ENCODE data around the gene SIX1.

The SIX1 gene

GRCh38 chr14:60681271-60681670 is 32.0 kb upstream of the SIX1 start:
- in situ Hi-C loops (cut with HindIII; ENCODE audit: low pct_ligation_motif_present, low sequenced_read_pairs), result no loop called here
- TF ChIP-seq CTCF (IDR thresholded peaks at IDR 0.05; ENCODE audit: low read depth, low read length, missing control alignments), result no peak
- no peaks in the 10 kb centered on the region for H3K36me3 ChIP-seq (replicated peaks)
- H3K27me3 ChIP-seq (replicated peaks), result no peaks in the 10 kb centered on the region
- H3K4me3 ChIP-seq (ENCODE audit: low read depth, low read length), result no peak overlapping the region
- no peak overlapping the region for H3K27ac ChIP-seq
- DNase-seq, result no peak

GRCh38 chr14:60680511-60680910 is 31.2 kb upstream of the SIX1 start:
- in situ Hi-C loops (cut with HindIII; ENCODE audit: low pct_ligation_motif_present, low sequenced_read_pairs), result no loop called here
- Histone ChIP-seq H3K27me3 (replicated peaks) (no peaks in the 10 kb centered on the region), H3K36me3 (replicated peaks) (no peaks in the 10 kb centered on the region), H3K27ac (no peak overlapping the region), H3K4me3 (ENCODE audit: low read depth, low read length) (no peak overlapping the region)
- no peak for TF ChIP-seq CTCF (IDR thresholded peaks at IDR 0.05; ENCODE audit: low read depth, low read length, missing control alignments)
- no peak for DNase-seq

- Histone ChIP-seq H3K4me3 (ENCODE audit: low read depth, low read length) (no peak overlapping the region), H3K27me3 (replicated peaks) (no peaks in the 10 kb centered on the region), H3K27ac (no peak overlapping the region), H3K36me3 (replicated peaks) (no peaks in the 10 kb centered on the region)
- no peak for TF ChIP-seq CTCF (IDR thresholded peaks at IDR 0.05; ENCODE audit: low read depth, low read length, missing control alignments)
- in situ Hi-C loops (cut with HindIII; ENCODE audit: low pct_ligation_motif_present, low sequenced_read_pairs), result no loop called here
- DNase-seq, result no peak
Measured at GRCh38 chr14:60679566-60680258, 30.4 kb upstream of the SIX1 start.

- TF ChIP-seq CTCF (IDR thresholded peaks at IDR 0.05; ENCODE audit: low read depth, low read length, missing control alignments), result no peak
- in situ Hi-C loops (cut with HindIII; ENCODE audit: low pct_ligation_motif_present, low sequenced_read_pairs), result no loop called here
- DNase-seq, result no peak
- Histone ChIP-seq H3K36me3 (replicated peaks) (no peaks in the 10 kb centered on the region), H3K27me3 (replicated peaks) (no peaks in the 10 kb centered on the region), H3K27ac (no peak overlapping the region), H3K4me3 (ENCODE audit: low read depth, low read length) (no peak overlapping the region)
Measured at GRCh38 chr14:60677701-60678100, 28.4 kb upstream of the SIX1 start.

- Histone ChIP-seq H3K27me3 (replicated peaks) (no peaks in the 10 kb centered on the region), H3K27ac (no peak overlapping the region), H3K4me3 (ENCODE audit: low read depth, low read length) (no peak overlapping the region), H3K36me3 (replicated peaks) (no peaks in the 10 kb centered on the region)
- TF ChIP-seq CTCF (IDR thresholded peaks at IDR 0.05; ENCODE audit: low read depth, low read length, missing control alignments), result no peak
- in situ Hi-C loops (cut with HindIII; ENCODE audit: low pct_ligation_motif_present, low sequenced_read_pairs), result no loop called here
- DNase-seq, result no peak
Measured at GRCh38 chr14:60670989-60671388, 21.7 kb upstream of the SIX1 start.

Data from brain microvascular endothelial cell (primary cell).